Neural progenitor cell (in vitro differentiated cells): Measurements from ENCODE around the gene PTPN11. TPM values are rescaled to one million over a fixed set of nuclear protein-coding genes. Genes with fewer than 3 reads are reported as not detected.

Experiments used
- DNase-seq: peaks from one replicate; pipeline ENCODE4 v3.0.0-alpha.2; 2016; ENCODE audit warnings: low spot score
- H2AFZ ChIP-seq: fragments of 200-600 bp; sonication (generic); replicated peaks from 2 replicates; pipeline ENCODE4 v1.6.1; 2016; ENCODE audit warnings: antibody characterized with exemption
- H3F3A ChIP-seq: fragments of 200-600 bp; sonication (generic); 2 replicates; pipeline ENCODE4 v1.6.1; 2016; ENCODE audit warnings: antibody characterized with exemption, low read depth
- H3K27ac ChIP-seq: fragments of 200-600 bp; sonication (generic); 2 replicates; pipeline ENCODE4 v1.5.1; 2016; ENCODE audit warnings: mild to moderate bottlenecking
- H3K27me3 ChIP-seq: fragments of 200-600 bp; sonication (generic); 2 replicates; pipeline ENCODE4 v1.6.1; 2016; ENCODE audit warnings: mild to moderate bottlenecking, moderate library complexity
- H3K36me3 ChIP-seq: fragments of 200-600 bp; sonication (generic); 2 replicates; pipeline ENCODE4 v1.5.1; 2016
- H3K4me1 ChIP-seq: fragments of 200-600 bp; sonication (generic); 2 replicates; pipeline ENCODE4 v1.6.1; 2016; ENCODE audit warnings: mixed run types
- H3K4me2 ChIP-seq: fragments of 200-600 bp; sonication (generic); 2 replicates; pipeline ENCODE4 v1.6.1; 2016
- H3K4me3 ChIP-seq: fragments of 200-600 bp; sonication (generic); 2 replicates; pipeline ENCODE4 v1.5.1; 2016
- H3K79me2 ChIP-seq: fragments of 200-600 bp; sonication (generic); 2 replicates; pipeline ENCODE4 v1.6.1; 2016; ENCODE audit warnings: low read depth
- H3K9ac ChIP-seq: fragments of 200-600 bp; sonication (generic); 2 replicates; pipeline ENCODE4 v1.6.1; 2016
- H3K9me3 ChIP-seq: fragments of 200-600 bp; sonication (generic); 2 replicates; pipeline ENCODE4 v1.5.1; 2016; ENCODE audit warnings: low read depth
- H4K20me1 ChIP-seq: fragments of 200-600 bp; sonication (generic); 2 replicates; pipeline ENCODE4 v1.6.1; 2016; ENCODE audit warnings: low read depth
- H3K27ac Mint-ChIP-seq: 3 replicates; pipeline ENCODE4 v1.8.0; 2021; ENCODE audit warnings: mixed read lengths
- H3K27me3 Mint-ChIP-seq: 2 replicates; pipeline ENCODE4 v1.8.0; 2022; ENCODE audit warnings: low read depth, mild to moderate bottlenecking, inconsistent platforms, moderate library complexity, mixed read lengths; ENCODE audit not compliant: insufficient read depth
- H3K36me3 Mint-ChIP-seq: 3 replicates; pipeline ENCODE4 v1.8.0; 2021; ENCODE audit warnings: mixed read lengths
- H3K4me1 Mint-ChIP-seq: 3 replicates; pipeline ENCODE4 v1.8.0; 2021; ENCODE audit warnings: mixed read lengths
- H3K4me3 Mint-ChIP-seq: 3 replicates; pipeline ENCODE4 v1.8.0; 2021; ENCODE audit warnings: mild to moderate bottlenecking, moderate library complexity, mixed read lengths
- H3K9me3 Mint-ChIP-seq: 3 replicates; pipeline ENCODE4 v1.8.0; 2020; ENCODE audit warnings: mixed read lengths
- EZH2 ChIP-seq: fragments of 200-600 bp; sonication (generic); IDR thresholded peaks from 2 replicates; pipeline ENCODE4 v1.6.1; 2017; ENCODE audit warnings: antibody characterized with exemption, mild to moderate bottlenecking, moderate library complexity
- EZH2phosphoT487 ChIP-seq: fragments of 200-600 bp; sonication (generic); IDR thresholded peaks from 2 replicates; pipeline ENCODE4 v1.6.1; 2017; ENCODE audit warnings: antibody characterized with exemption
- total RNA-seq: library from RNA; depleted of rRNA; stranded (reverse); fragments of >200 nt; gene quantifications from 2 replicates; pipeline ENCODE4 v1.2.3, GENCODE V29; 2015; ENCODE audit warnings: low replicate concordance
- TF ChIP-seq, protein P1 (sequence below): fragments of 200-600 bp; sonication (generic); IDR thresholded peaks from 2 replicates; pipeline ENCODE4 v1.5.1; 2017; ENCODE audit warnings: antibody characterized with exemption, mild to moderate bottlenecking

Gene PTPN11
- total RNA-seq, 1 donor from 2014 or later: 85.2 TPM

DNA sequence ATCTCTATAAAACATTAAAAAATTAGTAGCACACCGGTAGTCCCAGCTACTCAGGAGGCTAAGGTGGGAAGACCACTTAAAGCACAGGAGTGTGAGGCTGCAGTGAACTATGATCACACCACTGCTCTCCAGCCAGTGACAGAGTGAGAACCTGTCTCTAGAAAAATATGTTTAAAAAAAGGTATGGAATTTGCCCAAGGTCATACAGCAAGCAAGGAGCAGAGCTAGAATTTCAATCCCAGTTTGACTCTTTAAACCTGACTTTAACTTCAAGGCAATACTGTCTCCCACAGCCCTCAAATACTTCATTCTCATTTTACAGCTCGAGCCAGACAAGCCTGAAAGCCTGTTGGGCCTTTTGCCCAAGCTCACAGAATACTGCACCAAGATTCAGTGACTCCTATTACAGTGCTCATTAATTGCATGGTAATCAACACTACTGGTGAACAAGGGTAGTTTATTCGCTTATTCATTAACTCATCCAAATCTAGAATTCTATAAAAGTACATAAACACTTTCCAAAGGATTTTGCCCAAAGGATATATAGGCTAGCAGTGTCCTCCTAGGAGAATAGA lies 44.5 kb upstream of the PTPN11 start:
- H4K20me1 ChIP-seq: no peaks in the 10 kb centered on the region
- H3K4me3 Mint-ChIP-seq: no peak overlapping the region
- no peak overlapping the region for H3K27ac Mint-ChIP-seq
- no peaks in the 10 kb centered on the region for H3K4me1 ChIP-seq
- H3K36me3 ChIP-seq: no peaks in the 10 kb centered on the region
- no peak overlapping the region for H3K9ac ChIP-seq
- H3K9me3 Mint-ChIP-seq: peaks cover 7% of the 10 kb centered on the region
- H3K36me3 Mint-ChIP-seq: peaks cover 12% of the 10 kb centered on the region
- H3K9me3 ChIP-seq: no peaks in the 10 kb centered on the region
- H3K4me3 ChIP-seq: no peak overlapping the region
- peaks cover 97% of the 10 kb centered on the region for H3K79me2 ChIP-seq
- peaks cover 10% of the 10 kb centered on the region for H3F3A ChIP-seq
- no peaks in the 10 kb centered on the region for H3K27me3 ChIP-seq
- no peak overlapping the region for H3K4me2 ChIP-seq
- no peaks in the 10 kb centered on the region for H3K27me3 Mint-ChIP-seq
- H2AFZ ChIP-seq: no peak overlapping the region
- no peaks in the 10 kb centered on the region for H3K4me1 Mint-ChIP-seq
- no peak for DNase-seq
- TF ChIP-seq EZH2: no peak
- TF ChIP-seq, protein P1, sequence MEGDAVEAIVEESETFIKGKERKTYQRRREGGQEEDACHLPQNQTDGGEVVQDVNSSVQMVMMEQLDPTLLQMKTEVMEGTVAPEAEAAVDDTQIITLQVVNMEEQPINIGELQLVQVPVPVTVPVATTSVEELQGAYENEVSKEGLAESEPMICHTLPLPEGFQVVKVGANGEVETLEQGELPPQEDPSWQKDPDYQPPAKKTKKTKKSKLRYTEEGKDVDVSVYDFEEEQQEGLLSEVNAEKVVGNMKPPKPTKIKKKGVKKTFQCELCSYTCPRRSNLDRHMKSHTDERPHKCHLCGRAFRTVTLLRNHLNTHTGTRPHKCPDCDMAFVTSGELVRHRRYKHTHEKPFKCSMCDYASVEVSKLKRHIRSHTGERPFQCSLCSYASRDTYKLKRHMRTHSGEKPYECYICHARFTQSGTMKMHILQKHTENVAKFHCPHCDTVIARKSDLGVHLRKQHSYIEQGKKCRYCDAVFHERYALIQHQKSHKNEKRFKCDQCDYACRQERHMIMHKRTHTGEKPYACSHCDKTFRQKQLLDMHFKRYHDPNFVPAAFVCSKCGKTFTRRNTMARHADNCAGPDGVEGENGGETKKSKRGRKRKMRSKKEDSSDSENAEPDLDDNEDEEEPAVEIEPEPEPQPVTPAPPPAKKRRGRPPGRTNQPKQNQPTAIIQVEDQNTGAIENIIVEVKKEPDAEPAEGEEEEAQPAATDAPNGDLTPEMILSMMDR: no peak
- TF ChIP-seq EZH2phosphoT487: no peak
- H3K27ac ChIP-seq: no peak overlapping the region

DNA sequence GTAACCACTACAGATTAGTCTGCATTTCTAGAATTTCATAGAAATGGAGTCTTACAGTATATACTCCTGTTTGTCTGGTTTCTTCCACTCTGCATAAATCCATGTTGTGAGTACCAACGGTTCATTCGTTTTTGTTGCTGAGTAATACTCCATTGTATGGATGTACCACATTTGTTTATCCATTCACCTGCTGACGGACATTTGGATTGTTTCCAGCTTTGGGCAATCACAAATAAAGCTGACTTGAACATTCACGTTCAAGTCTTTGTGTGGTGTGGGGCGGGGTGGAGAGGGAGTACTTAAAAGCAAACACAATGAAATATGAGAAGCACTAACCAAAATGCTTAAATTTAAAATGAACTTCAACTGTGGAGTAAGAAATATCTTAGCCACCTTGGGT lies 43.6 kb upstream of the PTPN11 start:
- Mint-ChIP-seq H3K27me3 (no peaks in the 10 kb centered on the region), H3K27ac (no peak overlapping the region), H3K36me3 (peaks cover 12% of the 10 kb centered on the region), H3K9me3 (peaks cover 7% of the 10 kb centered on the region), H3K4me1 (peaks cover 4% of the 10 kb centered on the region), H3K4me3 (no peak overlapping the region)
- Histone ChIP-seq H4K20me1 (peaks cover 1% of the 10 kb centered on the region), H3K79me2 (peaks cover 97% of the 10 kb centered on the region), H3K4me1 (no peaks in the 10 kb centered on the region), H3K27ac (no peak overlapping the region), H3K36me3 (no peaks in the 10 kb centered on the region), H2AFZ (no peak overlapping the region), H3K27me3 (no peaks in the 10 kb centered on the region), H3K9ac (no peak overlapping the region), H3F3A (peaks cover 8% of the 10 kb centered on the region), H3K4me3 (no peak overlapping the region), H3K4me2 (no peak overlapping the region), H3K9me3 (no peaks in the 10 kb centered on the region)
- no peak for DNase-seq
- TF ChIP-seq, protein P1: no peak
- TF ChIP-seq EZH2phosphoT487 (no peak), EZH2 (no peak)

DNA sequence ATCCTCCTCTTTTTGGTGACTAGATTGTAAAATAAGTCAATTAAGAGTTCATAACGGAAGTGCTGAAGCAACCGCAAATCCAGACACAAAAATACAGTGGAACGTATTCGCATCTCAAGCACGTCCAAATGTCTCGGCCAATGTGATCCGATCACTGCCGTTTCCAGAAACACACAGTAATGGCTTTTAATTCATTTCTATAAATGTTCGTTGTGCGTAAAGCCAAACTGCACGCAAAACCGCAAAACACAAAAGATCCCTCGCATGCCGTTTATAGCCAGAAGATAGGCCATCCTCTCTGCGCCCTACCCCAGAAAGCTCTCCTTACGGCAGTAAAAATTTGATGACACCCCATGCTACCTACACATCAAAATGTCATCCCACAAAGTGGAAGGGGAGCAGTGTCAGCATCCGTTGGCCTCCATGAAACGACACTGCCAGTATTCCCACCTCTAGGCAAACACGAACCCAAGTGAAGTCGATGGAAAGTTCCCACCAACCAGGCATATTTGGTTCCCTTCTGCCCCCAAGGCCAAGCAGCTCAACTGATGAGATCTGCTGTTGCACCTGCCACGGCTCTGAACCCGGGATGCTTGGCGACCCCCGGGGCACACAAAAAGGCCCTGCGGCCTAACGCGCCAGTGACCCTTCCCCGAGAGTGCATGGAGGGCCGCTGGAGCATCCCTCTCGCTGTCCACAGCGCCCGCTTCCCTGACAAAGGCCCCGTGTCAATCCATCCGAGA lies 37.9 kb upstream of the PTPN11 start:
- Histone ChIP-seq H3K27ac (no peak overlapping the region), H3K36me3 (no peaks in the 10 kb centered on the region), H3K9ac (peak overlapping the region; percentile 57), H3K4me2 (peak overlapping the region; percentile 93), H3K9me3 (no peaks in the 10 kb centered on the region), H2AFZ (peak overlapping the region; percentile 70), H3K79me2 (peaks cover 55% of the 10 kb centered on the region), H4K20me1 (peaks cover 6% of the 10 kb centered on the region), H3K4me3 (peak overlapping the region; percentile 82), H3F3A (peaks cover 26% of the 10 kb centered on the region), H3K27me3 (no peaks in the 10 kb centered on the region), H3K4me1 (no peaks in the 10 kb centered on the region)
- peak; percentile 54 for DNase-seq
- Mint-ChIP-seq H3K27me3 (no peaks in the 10 kb centered on the region), H3K4me3 (peak overlapping the region; percentile 100), H3K27ac (peak overlapping the region; percentile 44), H3K9me3 (peaks cover 3% of the 10 kb centered on the region), H3K36me3 (peaks cover 6% of the 10 kb centered on the region), H3K4me1 (peaks cover 20% of the 10 kb centered on the region)
- TF ChIP-seq, protein P1: no peak
- TF ChIP-seq EZH2phosphoT487 (no peak), EZH2 (no peak)
